Skeletal muscle satellite cell (primary cell): ENCODE measurements around the gene UBE2V1.
"Not testable (repeated sequence)": the region's sequence is repeated elsewhere in the genome, so short reads cannot be mapped to it uniquely, and the experiment has no call there.

Source experiments
- H3K27me3 ChIP-seq: 2 replicates; pipeline ENCODE4 v1.7.0; 2013; ENCODE audit warnings: low read length; ENCODE audit not compliant: control insufficient read depth, insufficient read depth
- H3K36me3 ChIP-seq: 2 replicates; pipeline ENCODE4 v1.7.0; 2013; ENCODE audit warnings: mild to moderate bottlenecking, control low read depth, low read length; ENCODE audit not compliant: insufficient read depth
- H3K4me1 ChIP-seq: 2 replicates; pipeline ENCODE4 v1.7.0; 2013; ENCODE audit warnings: low read length; ENCODE audit not compliant: control insufficient read depth, insufficient read depth
- H3K4me2 ChIP-seq: 2 replicates; pipeline ENCODE4 v1.7.0; 2013; ENCODE audit warnings: mild to moderate bottlenecking, low read length
- H3K4me3 ChIP-seq: 2 replicates; pipeline ENCODE4 v1.7.0; 2013; ENCODE audit warnings: low read length
- H3K9ac ChIP-seq: 2 replicates; pipeline ENCODE4 v1.7.0; 2013; ENCODE audit warnings: mild to moderate bottlenecking, low read depth, low read length, moderate library complexity
- H3K9me3 ChIP-seq: replicated peaks from 2 replicates; pipeline ENCODE4 v1.7.0; 2013; ENCODE audit warnings: mild to moderate bottlenecking, control low read depth, low read length

UBE2V1 gene

DNA sequence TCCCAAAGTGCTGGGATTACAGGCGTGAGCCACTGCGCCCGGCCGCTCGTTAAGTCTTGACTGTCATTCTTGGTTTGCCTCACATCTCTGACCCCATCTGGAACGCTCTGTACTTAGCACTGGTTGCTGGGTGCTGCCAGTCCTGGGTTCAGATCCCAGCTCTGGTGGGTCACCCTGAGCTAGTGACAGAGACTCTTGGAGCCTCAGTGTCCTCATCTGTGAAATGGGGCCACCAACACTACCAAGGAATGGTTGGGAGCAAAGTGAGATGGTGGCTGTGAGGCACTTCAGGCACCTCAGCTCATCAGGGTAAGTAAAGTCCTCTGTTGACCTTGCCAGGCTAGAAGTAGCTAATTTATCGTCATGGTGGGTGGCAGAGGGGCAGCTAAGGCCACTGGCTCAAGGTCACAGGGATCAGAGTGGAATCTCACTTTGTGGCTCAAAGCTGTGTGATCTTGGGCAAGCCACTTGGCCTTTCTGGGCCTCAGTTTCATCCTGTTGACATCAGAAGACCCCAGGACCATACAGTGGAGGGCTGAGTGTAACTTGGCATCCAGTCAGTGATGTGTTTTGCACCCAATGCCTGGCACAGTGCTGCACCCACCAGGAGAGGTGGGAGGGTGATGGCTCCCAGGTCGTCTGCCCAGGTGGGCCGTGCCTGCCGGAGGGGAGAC lies 46.7 kb downstream of the UBE2V1 start:
- Histone ChIP-seq H3K36me3 (no peaks in the 10 kb centered on the region), H3K4me1 (no peaks in the 10 kb centered on the region), H3K27me3 (no peaks in the 10 kb centered on the region), H3K4me2 (no peak overlapping the region), H3K9me3 (no peaks in the 10 kb centered on the region), H3K4me3 (no peak overlapping the region), H3K9ac (no peak overlapping the region)

DNA sequence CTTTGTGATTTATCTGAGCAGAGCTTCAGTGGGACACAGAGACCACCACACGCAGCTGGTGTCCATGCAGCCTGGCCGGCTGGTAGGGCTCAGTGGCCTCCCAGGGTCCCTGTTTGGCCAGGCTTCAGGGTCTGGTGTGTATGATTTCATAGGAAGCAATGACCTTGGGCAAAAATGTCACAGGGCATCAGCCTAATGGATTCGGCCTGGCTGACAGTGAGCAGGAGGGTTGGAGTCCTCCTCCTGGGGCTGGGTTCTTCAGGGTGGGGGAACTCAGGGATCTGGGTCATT lies 47.7 kb downstream of the UBE2V1 start:
- Histone ChIP-seq H3K27me3 (peaks cover 4% of the 10 kb centered on the region), H3K4me3 (no peak overlapping the region), H3K9ac (no peak overlapping the region)

GRCh38 chr20:50063763-50064162 lies 49.2 kb downstream of the UBE2V1 start:
- not testable (repeated sequence) for H3K4me3 ChIP-seq, H3K36me3 ChIP-seq, H3K4me2 ChIP-seq, H3K9ac ChIP-seq, H3K4me1 ChIP-seq, H3K9me3 ChIP-seq, H3K27me3 ChIP-seq

More for the DNA sequence above, 47.7 kb downstream of the UBE2V1 start:
- H3K36me3 ChIP-seq = no peaks in the 10 kb centered on the region
- H3K4me2 ChIP-seq = no peak overlapping the region
- H3K4me1 ChIP-seq = no peaks in the 10 kb centered on the region
- H3K9me3 ChIP-seq = no peaks in the 10 kb centered on the region

DNA sequence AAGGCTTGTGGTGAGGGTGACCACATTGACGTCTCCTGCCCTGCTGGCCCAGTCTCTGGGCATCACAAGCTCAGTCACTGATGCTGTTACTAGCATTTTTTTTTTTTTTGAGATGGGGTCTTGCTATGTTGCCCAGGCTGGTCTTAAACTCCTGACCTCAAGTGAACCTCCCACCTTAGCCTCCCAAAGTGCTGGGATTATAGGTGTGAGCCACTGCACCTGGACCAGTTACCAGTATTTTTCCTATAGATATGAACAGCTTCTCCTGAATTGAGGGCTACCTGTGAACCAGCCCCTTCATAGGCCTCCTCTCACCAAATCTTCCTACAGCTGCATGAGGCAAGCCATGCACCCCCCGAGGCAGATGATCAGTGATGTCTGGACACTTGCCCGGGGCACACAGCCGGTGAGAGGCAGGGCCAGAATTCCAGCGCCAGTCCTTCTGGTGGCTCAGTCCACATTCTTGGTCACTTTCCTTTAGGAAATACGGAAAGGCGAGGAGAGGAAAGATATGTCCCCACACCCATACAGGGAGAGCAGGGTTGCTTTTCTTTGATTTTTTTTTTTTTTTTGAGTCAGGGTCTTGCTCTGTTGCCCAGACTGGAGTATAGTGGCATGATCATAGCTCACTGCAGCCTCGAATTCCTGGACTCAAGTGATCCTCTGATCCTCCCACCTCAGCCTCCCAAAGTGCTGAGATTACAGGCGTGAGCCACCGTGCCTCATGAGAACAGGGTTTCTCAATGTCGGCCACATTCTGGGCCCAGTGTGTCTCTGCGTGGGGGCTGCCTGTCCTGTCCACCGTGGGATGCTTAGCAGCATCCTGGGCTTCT lies 50.7 kb downstream of the UBE2V1 start:
- Histone ChIP-seq H3K9me3 (no peaks in the 10 kb centered on the region), H3K4me1 (no peaks in the 10 kb centered on the region), H3K4me3 (no peak overlapping the region), H3K9ac (no peak overlapping the region), H3K36me3 (no peaks in the 10 kb centered on the region), H3K27me3 (peaks cover 4% of the 10 kb centered on the region), H3K4me2 (no peak overlapping the region)

DNA sequence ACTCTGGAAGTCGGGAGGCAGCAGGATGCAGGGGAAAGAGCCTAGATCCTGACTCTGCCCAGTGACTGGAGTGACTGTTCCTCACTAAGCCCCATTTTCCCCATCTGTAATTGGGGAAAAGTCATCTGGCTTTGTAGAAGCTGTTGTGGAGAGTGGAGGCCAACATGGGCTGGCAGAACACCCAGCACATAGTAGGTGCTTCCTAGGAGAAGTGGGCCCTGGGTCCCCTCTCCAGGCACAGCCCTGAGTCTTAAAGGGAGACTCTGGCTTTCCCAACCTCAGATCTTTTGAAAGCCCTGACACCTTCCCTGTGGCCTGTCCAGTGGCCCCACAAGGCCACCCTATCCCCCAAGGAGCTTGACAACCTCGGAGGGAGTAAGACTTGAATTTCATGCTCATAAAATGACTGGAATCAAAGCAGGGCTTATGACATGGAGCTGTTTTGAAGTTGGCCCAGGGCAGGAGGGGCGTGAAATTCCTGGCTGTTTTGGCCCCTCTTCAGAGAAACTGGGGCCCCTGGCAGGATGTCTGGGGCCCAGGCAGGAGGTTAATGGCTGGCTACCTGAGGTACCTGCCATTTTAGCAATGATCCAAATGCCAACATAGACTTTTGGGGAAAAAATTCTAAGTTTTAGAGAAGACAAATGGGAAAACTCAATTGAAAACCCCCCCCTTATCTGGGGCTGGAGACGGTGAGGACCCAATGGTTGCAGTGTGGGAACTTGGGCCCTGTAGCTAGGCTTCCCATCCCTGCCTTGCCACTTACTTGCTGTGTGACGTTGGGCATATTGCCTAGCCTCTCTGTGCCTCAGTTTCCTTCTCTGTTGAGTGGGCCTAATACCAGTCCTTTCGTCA lies 51.6 kb downstream of the UBE2V1 start:
- no peak overlapping the region for H3K4me3 ChIP-seq
- no peak overlapping the region for H3K4me2 ChIP-seq
- no peaks in the 10 kb centered on the region for H3K36me3 ChIP-seq
- peaks cover 4% of the 10 kb centered on the region for H3K27me3 ChIP-seq
- no peaks in the 10 kb centered on the region for H3K4me1 ChIP-seq
- no peak overlapping the region for H3K9ac ChIP-seq
- H3K9me3 ChIP-seq = no peaks in the 10 kb centered on the region

DNA sequence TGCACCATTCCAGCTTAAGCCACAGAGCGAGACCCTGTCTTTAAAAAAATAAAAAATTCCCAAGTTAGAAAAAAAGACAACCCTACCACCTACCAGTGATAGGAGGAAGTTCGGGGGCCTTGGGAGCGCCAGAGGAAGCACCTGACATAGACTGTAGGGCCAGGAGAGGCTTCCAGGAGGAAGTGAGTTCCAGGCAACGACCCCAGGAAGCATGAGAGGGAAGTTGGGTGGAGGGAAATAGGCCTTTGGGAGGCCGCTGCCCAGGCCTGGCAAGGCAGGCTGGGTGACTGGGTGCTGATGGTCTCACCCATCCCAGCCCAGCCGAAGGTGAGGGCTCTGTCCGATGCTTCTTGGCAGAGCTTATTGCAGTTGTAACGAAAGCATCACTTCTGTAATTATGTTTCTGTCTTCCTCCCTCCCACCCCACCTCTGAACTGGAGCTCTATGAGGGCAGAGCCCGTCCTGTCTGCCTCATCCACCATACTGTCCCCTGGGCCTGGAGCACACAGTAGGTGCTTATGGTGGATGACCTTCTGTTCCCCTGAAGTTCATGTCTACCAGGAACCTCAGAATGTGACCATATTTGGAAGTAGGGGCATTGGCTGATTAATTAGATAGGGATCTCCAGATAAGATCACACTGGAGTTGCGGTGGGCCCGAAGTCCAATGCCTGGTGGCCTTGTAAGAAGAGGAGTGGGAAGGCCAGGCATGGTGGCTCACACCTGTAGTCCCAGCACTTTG lies 54.1 kb downstream of the UBE2V1 start:
- H3K9ac ChIP-seq = no peak overlapping the region
- H3K27me3 ChIP-seq = peaks cover 14% of the 10 kb centered on the region
- no peaks in the 10 kb centered on the region for H3K9me3 ChIP-seq
- H3K36me3 ChIP-seq = no peaks in the 10 kb centered on the region
- H3K4me3 ChIP-seq = no peak overlapping the region
- peaks cover 13% of the 10 kb centered on the region for H3K4me1 ChIP-seq
- H3K4me2 ChIP-seq = no peak overlapping the region

- H3K4me1 ChIP-seq = peaks cover 13% of the 10 kb centered on the region
- H3K4me2 ChIP-seq = no peak overlapping the region
- no peaks in the 10 kb centered on the region for H3K9me3 ChIP-seq
- no peaks in the 10 kb centered on the region for H3K36me3 ChIP-seq
- H3K9ac ChIP-seq = no peak overlapping the region
- peaks cover 18% of the 10 kb centered on the region for H3K27me3 ChIP-seq
- H3K4me3 ChIP-seq = no peak overlapping the region
Measured at GRCh38 chr20:50057714-50058053, 55.3 kb downstream of the UBE2V1 start.

GRCh38 chr20:50056951-50057713 lies 55.8 kb downstream of the UBE2V1 start:
- Histone ChIP-seq H3K9me3 (no peaks in the 10 kb centered on the region), H3K27me3 (peaks cover 18% of the 10 kb centered on the region), H3K9ac (no peak overlapping the region), H3K36me3 (no peaks in the 10 kb centered on the region), H3K4me2 (no peak overlapping the region), H3K4me1 (peaks cover 13% of the 10 kb centered on the region), H3K4me3 (no peak overlapping the region)

DNA sequence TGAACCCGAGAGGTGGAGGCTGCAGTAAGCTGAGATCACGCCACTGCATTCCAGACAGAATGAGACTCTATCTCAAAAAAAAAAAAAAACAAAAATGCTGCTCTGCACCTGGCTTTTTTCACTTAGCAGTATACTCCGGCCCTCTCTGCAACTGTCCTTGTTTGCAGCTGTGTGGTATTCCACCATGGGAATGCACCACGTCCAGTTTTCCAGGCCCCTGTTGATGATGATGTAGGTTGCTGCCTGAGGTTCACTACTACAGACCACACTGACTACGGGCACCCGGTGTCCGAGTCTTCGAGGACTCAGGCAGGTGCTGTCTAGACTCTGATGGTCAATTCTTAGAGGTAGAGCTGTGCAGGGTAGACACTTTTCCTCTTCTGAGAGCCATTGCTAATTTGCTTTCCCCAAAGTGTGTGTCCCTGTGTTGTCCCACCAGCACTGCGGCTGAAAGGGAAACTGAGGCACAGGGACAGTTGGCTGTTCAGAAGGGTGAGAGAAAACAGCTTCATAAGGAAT lies 56.5 kb downstream of the UBE2V1 start:
- Histone ChIP-seq H3K4me2 (no peak overlapping the region), H3K9ac (no peak overlapping the region), H3K27me3 (peaks cover 18% of the 10 kb centered on the region), H3K4me3 (no peak overlapping the region), H3K4me1 (peaks cover 13% of the 10 kb centered on the region), H3K36me3 (no peaks in the 10 kb centered on the region), H3K9me3 (no peaks in the 10 kb centered on the region)

- Histone ChIP-seq H3K36me3 (no peaks in the 10 kb centered on the region), H3K9ac (no peak overlapping the region), H3K4me2 (no peak overlapping the region), H3K4me1 (peaks cover 13% of the 10 kb centered on the region), H3K27me3 (peaks cover 14% of the 10 kb centered on the region), H3K4me3 (no peak overlapping the region), H3K9me3 (no peaks in the 10 kb centered on the region)
Measured at GRCh38 chr20:50055524-50056083, 57.3 kb downstream of the UBE2V1 start.
